ENCODE results near the gene MAST3. TPM values are rescaled to one million over a fixed set of nuclear protein-coding genes. Genes with fewer than 3 reads are reported as not detected.

Gene MAST3
- total and polyA plus RNA-seq, 2 of the 8 experiments (the other 6 are each of a cell fraction or from before 2014, with no cell fraction given): 3.4 to 9.0 TPM

DNA sequence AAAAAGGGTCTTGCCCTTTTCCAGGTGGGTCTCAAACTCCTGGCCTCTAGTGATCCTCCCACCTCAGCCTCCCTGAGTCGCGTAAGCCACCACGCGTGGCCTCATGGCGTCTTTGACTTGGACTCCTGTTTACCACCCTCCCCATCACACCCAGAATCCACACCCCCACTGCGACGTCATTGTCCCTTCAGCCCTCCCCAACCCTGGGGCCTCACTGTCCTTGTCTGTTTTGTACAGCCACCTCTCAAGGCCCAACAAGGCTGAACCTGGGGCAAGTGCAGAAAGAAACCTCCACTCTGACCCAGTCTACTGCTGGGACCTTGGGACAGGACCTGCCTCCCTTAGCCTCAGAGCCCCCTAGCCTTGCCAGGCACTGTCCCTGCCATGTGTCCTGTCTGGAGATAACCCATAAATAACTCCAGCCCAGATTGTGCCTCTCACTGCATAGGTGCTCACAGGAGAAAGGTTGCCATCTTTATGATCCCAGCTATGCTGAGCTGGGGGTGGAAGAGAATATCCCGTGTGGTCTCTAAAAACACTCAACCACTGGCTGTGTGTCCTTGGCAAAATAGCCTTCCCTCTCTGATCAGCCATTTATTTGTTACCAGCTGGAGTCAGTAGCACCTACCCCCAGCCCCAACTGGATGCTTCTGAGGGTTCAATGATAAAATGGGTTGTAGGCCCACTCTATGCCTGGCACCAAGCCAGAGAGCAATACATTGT, 74.2 kb downstream of the MAST3 start:
- Histone ChIP-seq H3K9me3 (ENCODE audit: insufficient read depth in 2 of 2, low read depth in 1 of 2, low read length in 1 of 2) (no peaks in the 10 kb centered on the region), H3K27me3 (replicated peaks in 1 of 4; ENCODE audit: control insufficient read depth in 3 of 4, extremely low read depth in 1 of 4, insufficient read depth in 3 of 4, low read length in 3 of 4) (peaks cover 0 to 17% (median 7%) of the 10 kb centered on the region in 4 experiments; a peak in 5 of 7 replicates), H3K23ac (ENCODE audit: insufficient read length) (no peak overlapping the region), H3K4me1 (replicated peaks in 1 of 4; ENCODE audit: control insufficient read depth in 3 of 4, insufficient read depth in 4 of 4, low read length in 3 of 4) (peaks cover 0 to 5% (median 2%) of the 10 kb centered on the region in 4 experiments; a peak in 2 of 7 replicates), H3K9ac (replicated peaks in 1 of 4; ENCODE audit: extremely low read depth in 1 of 4, low read depth in 3 of 4, low read length in 3 of 4) (no peak overlapping the region), H3K4me2 (ENCODE audit: insufficient read depth in 1 of 2, low read depth in 2 of 2, low read length in 2 of 2) (no peak overlapping the region), H2AK5ac (ENCODE audit: low read depth, low read length) (0 out of 2 replicates have a peak overlapping the region, but pooled peaks have one; percentile 41), H2AFZ (ENCODE audit: low read length) (no peak overlapping the region), H2BK20ac (ENCODE audit: low read length) (no peak overlapping the region), H3K4me3 (ENCODE audit: extremely low read depth in 1 of 4, insufficient read depth in 2 of 4, low read depth in 3 of 4, low read length in 4 of 4) (no peak overlapping the region), H3K23me2 (ENCODE audit: low read depth, low read length) (peaks cover 6% of the 10 kb centered on the region; the same call in 1 of the 2 replicates), H3K79me2 (ENCODE audit: control insufficient read depth in 1 of 2, insufficient read depth in 2 of 2, low read length in 2 of 2) (no peaks in the 10 kb centered on the region), H4K91ac (replicated peaks; ENCODE audit: insufficient read length, low read length) (no peak overlapping the region), H3K79me1 (ENCODE audit: low read depth, low read length) (no peaks in the 10 kb centered on the region), H2BK15ac (ENCODE audit: low read length) (no peak overlapping the region), H3K18ac (ENCODE audit: extremely low read depth, low read length) (no peak overlapping the region), H3K36me3 (ENCODE audit: control insufficient read depth in 2 of 4, insufficient read depth in 4 of 4, low read length in 3 of 4) (peaks cover 4 to 17% (median 7%) of the 10 kb centered on the region in 4 experiments; a peak in 6 of 8 replicates), H2BK120ac (replicated peaks; ENCODE audit: low read depth, low read length) (no peak overlapping the region), H4K20me1 (replicated peaks in 1 of 2; ENCODE audit: control insufficient read depth in 1 of 2, insufficient read depth in 2 of 2, low read length in 2 of 2) (no peaks in the 10 kb centered on the region), H3K14ac (ENCODE audit: insufficient read length) (no peak overlapping the region), H3K56ac (replicated peaks; ENCODE audit: insufficient read length, low read depth, low read length) (no peak overlapping the region), H4K8ac (ENCODE audit: extremely low read depth, insufficient read depth, low read length) (no peak overlapping the region), H4K5ac (ENCODE audit: insufficient read length, low read depth, low read length) (no peak overlapping the region), H2BK12ac (ENCODE audit: low read depth, low read length) (no peak overlapping the region), H3K27ac (ENCODE audit: low read depth, low read length) (no peak overlapping the region), H2BK5ac (ENCODE audit: low read depth, low read length) (no peak overlapping the region), H3K4ac (replicated peaks; ENCODE audit: insufficient read length, low read depth, low read length) (no peak overlapping the region)
- DNase-seq (ENCODE audit: low read depth in 1 of 2, low spot score in 2 of 2) (no peak), FAIRE-seq (no peak)
- WGBS, 2 experiments (ENCODE audit: extremely low coverage in 1 of 2, insufficient coverage in 1 of 2, insufficient read length in 1 of 2, insufficient replicate concordance in 2 of 2, low coverage in 1 of 2, low lambda C conversion rate in 2 of 2, missing lambda C conversion rate in 1 of 2): 90% methylated on average over 8 of the region's 8 CpGs; no CpG with 5 or more reads in 1 of the 2 experiments
- POLR2A ChIA-PET (ENCODE audit: partially characterized antibody): interaction anchor here (1.0 to 1.8 kb wide), 5 partner anchors 10 to 110 kb away, joined by 3 to 7 read pairs (median 5); partner anchors contain the start of gene JUND
- CTCF ChIA-PET (ENCODE audit: partially characterized antibody): interaction anchor here (0.7 to 2.0 kb wide), 7 partner anchors 8 to 1076 kb away, joined by 3 to 10 read pairs (median 4); no protein-coding TSS in a partner anchor
- TF ChIP-seq JUND (IDR thresholded peaks at IDR 0.05; ENCODE audit: low read length): no peak
- TF ChIP-seq, protein P1, sequence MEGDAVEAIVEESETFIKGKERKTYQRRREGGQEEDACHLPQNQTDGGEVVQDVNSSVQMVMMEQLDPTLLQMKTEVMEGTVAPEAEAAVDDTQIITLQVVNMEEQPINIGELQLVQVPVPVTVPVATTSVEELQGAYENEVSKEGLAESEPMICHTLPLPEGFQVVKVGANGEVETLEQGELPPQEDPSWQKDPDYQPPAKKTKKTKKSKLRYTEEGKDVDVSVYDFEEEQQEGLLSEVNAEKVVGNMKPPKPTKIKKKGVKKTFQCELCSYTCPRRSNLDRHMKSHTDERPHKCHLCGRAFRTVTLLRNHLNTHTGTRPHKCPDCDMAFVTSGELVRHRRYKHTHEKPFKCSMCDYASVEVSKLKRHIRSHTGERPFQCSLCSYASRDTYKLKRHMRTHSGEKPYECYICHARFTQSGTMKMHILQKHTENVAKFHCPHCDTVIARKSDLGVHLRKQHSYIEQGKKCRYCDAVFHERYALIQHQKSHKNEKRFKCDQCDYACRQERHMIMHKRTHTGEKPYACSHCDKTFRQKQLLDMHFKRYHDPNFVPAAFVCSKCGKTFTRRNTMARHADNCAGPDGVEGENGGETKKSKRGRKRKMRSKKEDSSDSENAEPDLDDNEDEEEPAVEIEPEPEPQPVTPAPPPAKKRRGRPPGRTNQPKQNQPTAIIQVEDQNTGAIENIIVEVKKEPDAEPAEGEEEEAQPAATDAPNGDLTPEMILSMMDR (IDR thresholded peaks at IDR 0.05; ENCODE audit: control extremely low read depth in 1 of 3, insufficient read depth in 1 of 3, low read depth in 1 of 3, low read length in 3 of 3): no peak
- no peak for TF ChIP-seq SIN3A (conservative IDR thresholded peaks at IDR 0.05 in 1 of 2, IDR thresholded peaks at IDR 0.05 in 1 of 2; ENCODE audit: low read depth in 1 of 2, low read length in 2 of 2)
- TF ChIP-seq, protein P2, sequence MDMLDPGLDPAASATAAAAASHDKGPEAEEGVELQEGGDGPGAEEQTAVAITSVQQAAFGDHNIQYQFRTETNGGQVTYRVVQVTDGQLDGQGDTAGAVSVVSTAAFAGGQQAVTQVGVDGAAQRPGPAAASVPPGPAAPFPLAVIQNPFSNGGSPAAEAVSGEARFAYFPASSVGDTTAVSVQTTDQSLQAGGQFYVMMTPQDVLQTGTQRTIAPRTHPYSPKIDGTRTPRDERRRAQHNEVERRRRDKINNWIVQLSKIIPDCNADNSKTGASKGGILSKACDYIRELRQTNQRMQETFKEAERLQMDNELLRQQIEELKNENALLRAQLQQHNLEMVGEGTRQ (IDR thresholded peaks at IDR 0.05; ENCODE audit: low read length): no peak
- no peak for TF ChIP-seq POU5F1 (IDR thresholded peaks at IDR 0.05; ENCODE audit: low read depth, low read length)

Data from H1 (cell line).